ENCODE data around the gene CYTH3.

DNA sequence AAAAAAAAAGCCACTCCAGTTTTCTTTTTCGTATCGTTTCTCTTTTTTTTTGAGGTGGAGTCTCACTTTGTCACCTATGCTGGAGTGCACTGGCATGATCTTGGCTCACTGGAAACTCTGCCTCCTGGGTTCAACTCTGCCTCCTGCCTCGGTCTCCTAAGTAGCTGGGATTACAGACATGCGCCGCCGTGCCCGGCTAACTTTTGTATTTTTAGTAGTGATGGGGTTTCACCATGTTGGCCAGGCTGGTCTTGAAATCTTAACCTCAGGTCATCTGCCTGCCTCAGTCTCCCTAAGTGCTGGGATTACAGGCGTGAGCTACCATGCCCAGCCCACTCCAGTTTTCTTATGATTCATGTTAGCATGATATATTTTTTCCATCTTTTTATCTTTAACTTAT, 148.6 kb downstream of the CYTH3 start:
- TF ChIP-seq, protein P1, sequence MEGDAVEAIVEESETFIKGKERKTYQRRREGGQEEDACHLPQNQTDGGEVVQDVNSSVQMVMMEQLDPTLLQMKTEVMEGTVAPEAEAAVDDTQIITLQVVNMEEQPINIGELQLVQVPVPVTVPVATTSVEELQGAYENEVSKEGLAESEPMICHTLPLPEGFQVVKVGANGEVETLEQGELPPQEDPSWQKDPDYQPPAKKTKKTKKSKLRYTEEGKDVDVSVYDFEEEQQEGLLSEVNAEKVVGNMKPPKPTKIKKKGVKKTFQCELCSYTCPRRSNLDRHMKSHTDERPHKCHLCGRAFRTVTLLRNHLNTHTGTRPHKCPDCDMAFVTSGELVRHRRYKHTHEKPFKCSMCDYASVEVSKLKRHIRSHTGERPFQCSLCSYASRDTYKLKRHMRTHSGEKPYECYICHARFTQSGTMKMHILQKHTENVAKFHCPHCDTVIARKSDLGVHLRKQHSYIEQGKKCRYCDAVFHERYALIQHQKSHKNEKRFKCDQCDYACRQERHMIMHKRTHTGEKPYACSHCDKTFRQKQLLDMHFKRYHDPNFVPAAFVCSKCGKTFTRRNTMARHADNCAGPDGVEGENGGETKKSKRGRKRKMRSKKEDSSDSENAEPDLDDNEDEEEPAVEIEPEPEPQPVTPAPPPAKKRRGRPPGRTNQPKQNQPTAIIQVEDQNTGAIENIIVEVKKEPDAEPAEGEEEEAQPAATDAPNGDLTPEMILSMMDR (IDR thresholded peaks at IDR 0.05): no peak
- TF ChIP-seq POLR2A (IDR thresholded peaks at IDR 0.05): no peak
